Erythroblast (primary cell): ENCODE data around the gene FBXL7.

Experiments
- GATA1 ChIP-seq: IDR thresholded peaks from 2 replicates; pipeline ENCODE4 v1.6.1; 2011; ENCODE audit warnings: low read depth, mild to moderate bottlenecking, control low read depth, low read length, moderate library complexity
- POLR2A ChIP-seq: IDR thresholded peaks from 2 replicates; pipeline ENCODE4 v1.6.1; 2011; ENCODE audit warnings: mild to moderate bottlenecking, low read length

DNA sequence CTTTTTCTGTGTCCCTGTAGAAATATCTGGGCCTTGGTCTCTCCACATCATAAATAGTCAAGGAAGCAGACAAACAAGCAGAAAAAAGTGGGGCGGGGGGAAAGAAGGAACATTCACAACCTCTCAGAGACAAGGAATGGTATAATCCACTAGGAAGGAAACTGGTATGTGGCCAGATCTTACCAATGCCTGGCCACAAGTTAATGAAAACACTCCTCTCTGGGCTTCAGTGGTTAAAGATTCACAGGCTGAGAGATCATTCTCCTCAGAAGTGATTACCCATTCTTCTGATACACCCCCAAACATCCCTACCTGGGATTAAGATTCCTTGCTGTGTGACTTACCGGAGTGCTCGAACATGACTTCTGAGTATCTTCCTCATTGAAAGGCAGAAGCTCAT lies 389.0 kb downstream of the FBXL7 start:
- TF ChIP-seq POLR2A: no peak
- TF ChIP-seq GATA1: no peak
